MM.1S (cell line): Measurements from ENCODE around the gene TENM4.
"Not testable (repeated sequence)": the region's sequence is repeated elsewhere in the genome, so short reads cannot be mapped to it uniquely, and the experiment has no call there.

Experiments used
- EZH2 ChIP-seq: fragments of 300-600 bp; sonication (generic); optimal IDR thresholded peaks from 2 replicates; pipeline ENCODE3; 2017; ENCODE audit warnings: low read depth, mild to moderate bottlenecking, antibody characterized with exemption, low read length, mixed read lengths
- TF ChIP-seq, protein P1 (sequence below): fragments of 300-600 bp; sonication (generic); IDR thresholded peaks from 2 replicates; pipeline ENCODE4 v1.5.1; 2016; ENCODE audit warnings: antibody characterized with exemption, low read length, mixed read lengths

DNA sequence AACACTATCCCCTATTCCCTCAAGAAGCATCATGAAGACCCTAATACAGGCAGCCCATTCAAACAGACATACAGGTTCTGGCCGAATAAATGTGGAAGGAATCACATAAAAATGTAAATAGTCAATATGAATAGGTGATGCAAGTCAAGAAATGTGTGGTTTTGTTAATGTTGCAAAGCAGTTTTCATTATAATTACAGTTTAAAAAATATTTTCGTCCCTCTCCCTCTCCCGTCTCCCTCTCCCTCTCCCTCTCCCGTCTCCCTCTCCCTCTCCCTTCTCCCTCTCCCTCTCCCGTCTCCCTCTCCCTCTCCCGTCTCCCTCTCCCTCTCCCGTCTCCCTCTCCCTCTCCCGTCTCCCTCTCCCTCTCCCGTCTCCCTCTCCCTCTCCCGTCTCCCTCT lies 250.3 kb downstream of the TENM4 start:
- TF ChIP-seq, protein P1, sequence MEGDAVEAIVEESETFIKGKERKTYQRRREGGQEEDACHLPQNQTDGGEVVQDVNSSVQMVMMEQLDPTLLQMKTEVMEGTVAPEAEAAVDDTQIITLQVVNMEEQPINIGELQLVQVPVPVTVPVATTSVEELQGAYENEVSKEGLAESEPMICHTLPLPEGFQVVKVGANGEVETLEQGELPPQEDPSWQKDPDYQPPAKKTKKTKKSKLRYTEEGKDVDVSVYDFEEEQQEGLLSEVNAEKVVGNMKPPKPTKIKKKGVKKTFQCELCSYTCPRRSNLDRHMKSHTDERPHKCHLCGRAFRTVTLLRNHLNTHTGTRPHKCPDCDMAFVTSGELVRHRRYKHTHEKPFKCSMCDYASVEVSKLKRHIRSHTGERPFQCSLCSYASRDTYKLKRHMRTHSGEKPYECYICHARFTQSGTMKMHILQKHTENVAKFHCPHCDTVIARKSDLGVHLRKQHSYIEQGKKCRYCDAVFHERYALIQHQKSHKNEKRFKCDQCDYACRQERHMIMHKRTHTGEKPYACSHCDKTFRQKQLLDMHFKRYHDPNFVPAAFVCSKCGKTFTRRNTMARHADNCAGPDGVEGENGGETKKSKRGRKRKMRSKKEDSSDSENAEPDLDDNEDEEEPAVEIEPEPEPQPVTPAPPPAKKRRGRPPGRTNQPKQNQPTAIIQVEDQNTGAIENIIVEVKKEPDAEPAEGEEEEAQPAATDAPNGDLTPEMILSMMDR, result not testable (repeated sequence)
- not testable (repeated sequence) for TF ChIP-seq EZH2
